ENCODE data around the gene PAPSS2. TPM values are rescaled to one million over a fixed set of nuclear protein-coding genes. Genes with fewer than 3 reads are reported as not detected.
A peak's percentile ranks its signal among the peaks of the same experiment; 100 is the strongest.

PAPSS2 gene
- total and polyA plus RNA-seq, 5 donors from 2014 or later: 0.07 to 0.14 (median 0.08) TPM; not detected in 2

DNA sequence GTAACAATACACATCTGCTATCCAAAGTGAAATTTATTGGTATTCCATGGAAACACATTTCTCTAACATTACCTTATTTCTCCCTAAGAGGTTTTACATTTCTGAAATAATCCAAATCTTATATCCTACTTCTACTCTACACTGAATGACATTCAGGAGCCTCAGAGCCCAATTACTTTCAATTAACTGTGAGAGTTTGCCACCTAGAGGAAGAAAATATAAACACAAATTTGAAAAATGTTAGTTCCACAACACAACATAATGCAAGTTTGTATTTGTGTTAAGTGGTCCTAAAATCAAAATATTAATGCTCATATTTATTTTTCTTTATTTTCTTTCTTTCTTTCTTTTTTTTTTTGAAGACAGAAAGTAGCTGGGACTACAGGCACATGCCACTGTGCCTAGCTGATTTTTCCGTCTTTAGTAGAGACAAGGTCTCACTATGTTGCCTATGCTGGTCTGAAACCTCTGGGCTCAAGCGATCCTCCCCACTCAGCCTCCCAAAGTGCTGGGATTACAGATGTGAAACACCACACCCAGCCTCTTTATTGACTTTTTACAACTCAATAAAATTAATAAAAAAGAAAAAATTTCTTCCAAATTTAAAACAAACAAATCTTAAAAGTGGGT, 112.3 kb downstream of the PAPSS2 start:
- Histone ChIP-seq H3K36me3 (ENCODE audit: control insufficient read depth, insufficient read depth, low read length) (peaks cover 52% of the 10 kb centered on the region), H3K4me1 (ENCODE audit: control insufficient read depth, insufficient read depth, low read length, poor library complexity, severe bottlenecking) (no peaks in the 10 kb centered on the region), H3K9me3 (ENCODE audit: control insufficient read depth in 2 of 2, low read length in 2 of 2) (no peaks in the 10 kb centered on the region), H3K4me3 (ENCODE audit: low read depth, low read length) (no peak overlapping the region), H3K27ac (ENCODE audit: insufficient read depth, low read length, poor library complexity, severe bottlenecking) (no peak overlapping the region), H3K27me3 (ENCODE audit: control insufficient read depth, insufficient read depth, low read length) (no peaks in the 10 kb centered on the region)
- Mint-ChIP-seq H3K4me1 (peaks cover 6 to 14% (median 6%) of the 10 kb centered on the region in 4 donors), H3K27ac (no peak overlapping the region), H3K4me3 (no peak overlapping the region), H3K9me3 (no peaks in the 10 kb centered on the region), H3K27me3 (no peaks in the 10 kb centered on the region), H3K36me3 (peaks cover 35% of the 10 kb centered on the region)
- ATAC-seq (ENCODE audit: low read depth in 2 of 2) (no peak), DNase-seq (peak in 2 of 3 donors; percentile 8 to 43)

DNA sequence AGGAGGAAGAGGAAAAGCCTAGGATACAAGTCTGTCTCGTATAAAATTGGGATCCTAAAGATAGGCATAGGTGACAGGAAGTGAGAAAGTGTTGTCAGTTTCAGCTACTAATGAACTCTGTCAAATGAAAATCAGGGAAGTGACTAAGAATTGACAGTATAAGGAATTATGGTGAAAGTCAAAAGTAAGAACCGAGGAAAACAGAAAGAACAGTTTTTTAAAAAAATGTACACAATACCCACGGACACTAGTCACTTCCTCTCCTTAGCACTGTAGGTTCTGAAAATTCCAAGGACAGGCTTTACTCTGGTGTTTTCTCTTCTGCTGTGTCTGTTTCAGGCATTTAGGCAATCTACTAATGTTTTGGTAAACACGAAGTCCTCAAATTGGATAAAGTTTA, 116.1 kb downstream of the PAPSS2 start:
- Histone ChIP-seq H3K36me3 (ENCODE audit: control insufficient read depth, insufficient read depth, low read length) (peaks cover 50% of the 10 kb centered on the region), H3K4me1 (ENCODE audit: control insufficient read depth, insufficient read depth, low read length, poor library complexity, severe bottlenecking) (no peaks in the 10 kb centered on the region), H3K27ac (ENCODE audit: insufficient read depth, low read length, poor library complexity, severe bottlenecking) (no peak overlapping the region), H3K9me3 (ENCODE audit: control insufficient read depth in 2 of 2, low read length in 2 of 2) (no peaks in the 10 kb centered on the region), H3K4me3 (ENCODE audit: low read depth, low read length) (no peak overlapping the region), H3K27me3 (ENCODE audit: control insufficient read depth, insufficient read depth, low read length) (no peaks in the 10 kb centered on the region)
- no peak for ATAC-seq (ENCODE audit: low read depth in 2 of 2)
- H3K4me3 Mint-ChIP-seq: no peak overlapping the region
- H3K27me3 Mint-ChIP-seq: no peaks in the 10 kb centered on the region
- peaks cover 9 to 14% (median 12%) of the 10 kb centered on the region in 4 donors for H3K4me1 Mint-ChIP-seq
- peak overlapping the region in 1 of 3 donors; percentile 5 for H3K27ac Mint-ChIP-seq
- peaks cover 16% of the 10 kb centered on the region for H3K36me3 Mint-ChIP-seq
- no peak for DNase-seq
- no peaks in the 10 kb centered on the region for H3K9me3 Mint-ChIP-seq

DNA sequence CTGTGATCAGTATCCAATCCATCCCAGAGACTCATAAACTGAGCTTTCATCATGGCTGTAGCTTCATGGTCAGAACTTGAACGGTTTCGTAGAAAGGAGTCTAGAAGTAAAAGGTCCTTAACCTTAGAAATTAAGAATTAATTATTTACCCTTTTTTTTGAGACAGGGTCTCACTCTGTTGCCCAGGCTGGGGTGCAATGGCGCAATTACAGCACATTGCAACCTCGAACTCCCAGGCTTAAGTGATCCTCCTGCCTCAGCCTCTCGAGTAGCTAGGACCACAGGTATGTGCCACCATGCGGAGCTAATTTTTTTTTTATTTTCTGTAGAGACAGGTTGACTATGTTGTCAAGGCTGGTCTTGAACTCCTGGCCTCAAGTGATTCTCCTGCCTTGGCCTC, 116.7 kb downstream of the PAPSS2 start:
- Histone ChIP-seq H3K27me3 (ENCODE audit: control insufficient read depth, insufficient read depth, low read length) (no peaks in the 10 kb centered on the region), H3K36me3 (ENCODE audit: control insufficient read depth, insufficient read depth, low read length) (peaks cover 51% of the 10 kb centered on the region), H3K4me3 (ENCODE audit: low read depth, low read length) (no peak overlapping the region), H3K9me3 (ENCODE audit: control insufficient read depth in 2 of 2, low read length in 2 of 2) (no peaks in the 10 kb centered on the region), H3K27ac (ENCODE audit: insufficient read depth, low read length, poor library complexity, severe bottlenecking) (no peak overlapping the region), H3K4me1 (ENCODE audit: control insufficient read depth, insufficient read depth, low read length, poor library complexity, severe bottlenecking) (peaks cover 3% of the 10 kb centered on the region)
- DNase-seq (no peak), ATAC-seq (ENCODE audit: low read depth in 2 of 2) (no peak)
- Mint-ChIP-seq H3K27ac (no peak overlapping the region), H3K4me3 (no peak overlapping the region), H3K9me3 (no peaks in the 10 kb centered on the region), H3K36me3 (peaks cover 22% of the 10 kb centered on the region), H3K4me1 (peaks cover 11 to 16% (median 12%) of the 10 kb centered on the region in 4 donors), H3K27me3 (no peaks in the 10 kb centered on the region)

DNA sequence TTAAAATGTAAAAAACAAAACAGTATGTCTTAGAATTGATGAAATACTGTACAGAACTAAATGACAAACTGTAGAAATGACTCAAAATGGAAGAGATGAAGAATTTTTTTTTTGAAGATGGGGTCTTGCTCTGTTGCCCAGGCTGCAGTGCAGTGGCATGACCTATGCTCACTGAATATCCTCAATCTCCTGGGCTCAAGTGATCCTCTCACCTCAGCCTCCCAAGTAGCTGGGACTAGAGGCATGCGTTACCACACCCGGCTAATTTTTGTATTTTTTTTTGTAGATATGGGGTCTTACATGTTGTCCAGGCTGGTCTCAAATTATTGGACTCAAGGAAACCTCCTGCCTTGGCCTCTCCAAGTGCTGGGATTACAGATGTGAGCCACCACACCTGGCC, 121.9 kb downstream of the PAPSS2 start:
- H3K27me3 Mint-ChIP-seq: no peaks in the 10 kb centered on the region
- no peak for ATAC-seq (ENCODE audit: low read depth in 2 of 2)
- no peak for DNase-seq

DNA sequence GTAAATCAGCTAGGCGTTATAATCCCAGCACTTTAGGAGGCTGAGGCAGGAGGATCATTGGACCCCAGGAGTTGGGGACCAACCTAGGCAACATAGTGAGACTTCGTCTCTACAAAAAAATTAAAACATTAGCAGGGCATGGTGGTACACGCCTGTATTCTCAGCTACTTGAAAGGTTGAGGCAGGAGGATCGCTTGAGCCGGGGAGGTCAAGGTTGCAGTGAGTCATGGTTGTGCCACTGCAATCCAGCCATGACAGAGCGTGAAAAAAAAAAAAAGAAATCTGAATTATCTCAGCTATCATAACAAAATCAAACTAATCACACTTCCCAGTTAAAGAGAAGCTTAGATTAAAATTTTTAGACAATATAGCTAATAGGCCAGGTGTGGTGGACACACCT, 123.0 kb downstream of the PAPSS2 start:
- H3K36me3 Mint-ChIP-seq: peaks cover 35% of the 10 kb centered on the region

More for the DNA sequence above, 121.9 kb downstream of the PAPSS2 start:
- Mint-ChIP-seq H3K4me3 (no peak overlapping the region), H3K9me3 (no peaks in the 10 kb centered on the region), H3K36me3 (peaks cover 40% of the 10 kb centered on the region), H3K27ac (no peak overlapping the region), H3K4me1 (peaks cover 6 to 36% (median 24%) of the 10 kb centered on the region in 4 donors)
- Histone ChIP-seq H3K27ac (ENCODE audit: insufficient read depth, low read length, poor library complexity, severe bottlenecking) (no peak overlapping the region), H3K9me3 (ENCODE audit: control insufficient read depth in 2 of 2, low read length in 2 of 2) (no peaks in the 10 kb centered on the region), H3K36me3 (ENCODE audit: control insufficient read depth, insufficient read depth, low read length) (peaks cover 55% of the 10 kb centered on the region), H3K27me3 (ENCODE audit: control insufficient read depth, insufficient read depth, low read length) (no peaks in the 10 kb centered on the region), H3K4me3 (ENCODE audit: low read depth, low read length) (no peak overlapping the region), H3K4me1 (ENCODE audit: control insufficient read depth, insufficient read depth, low read length, poor library complexity, severe bottlenecking) (peaks cover 3% of the 10 kb centered on the region)

DNA sequence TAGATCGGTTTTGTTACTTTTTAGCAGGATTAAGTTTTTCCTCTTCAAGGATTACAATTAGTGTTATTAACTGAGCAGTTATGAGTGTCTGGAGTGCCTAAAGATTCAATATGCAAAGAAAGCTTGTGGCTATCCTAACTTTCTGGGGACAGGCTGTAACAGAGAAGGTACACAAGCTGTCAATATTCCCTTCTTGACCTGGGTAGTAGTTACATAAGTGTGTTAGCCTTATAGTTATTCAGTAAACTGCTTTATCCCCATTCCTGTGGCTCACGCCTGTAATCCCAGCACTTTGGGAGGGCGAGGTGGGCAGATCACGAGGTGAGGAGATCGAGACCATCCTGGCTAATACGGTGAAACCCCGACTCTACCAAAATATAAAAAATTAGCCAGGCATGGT, 126.7 kb downstream of the PAPSS2 start:
- Mint-ChIP-seq H3K27ac (no peak overlapping the region), H3K9me3 (no peaks in the 10 kb centered on the region), H3K36me3 (peaks cover 40% of the 10 kb centered on the region), H3K4me3 (no peak overlapping the region), H3K27me3 (no peaks in the 10 kb centered on the region), H3K4me1 (peaks cover 0 to 37% (median 24%) of the 10 kb centered on the region in 4 donors)
- DNase-seq (no peak), ATAC-seq (ENCODE audit: low read depth in 2 of 2) (no peak)
- Histone ChIP-seq H3K36me3 (ENCODE audit: control insufficient read depth, insufficient read depth, low read length) (peaks cover 52% of the 10 kb centered on the region), H3K4me1 (ENCODE audit: control insufficient read depth, insufficient read depth, low read length, poor library complexity, severe bottlenecking) (no peaks in the 10 kb centered on the region), H3K9me3 (ENCODE audit: control insufficient read depth in 2 of 2, low read length in 2 of 2) (no peaks in the 10 kb centered on the region), H3K27me3 (ENCODE audit: control insufficient read depth, insufficient read depth, low read length) (no peaks in the 10 kb centered on the region), H3K27ac (ENCODE audit: insufficient read depth, low read length, poor library complexity, severe bottlenecking) (no peak overlapping the region), H3K4me3 (ENCODE audit: low read depth, low read length) (no peak overlapping the region)

More for the DNA sequence above, 123.0 kb downstream of the PAPSS2 start:
- H3K27me3 Mint-ChIP-seq: no peaks in the 10 kb centered on the region
- H3K4me3 ChIP-seq (ENCODE audit: low read depth, low read length): no peak overlapping the region
- ATAC-seq (ENCODE audit: low read depth in 2 of 2) (no peak), DNase-seq (no peak)
- H3K4me1 ChIP-seq (ENCODE audit: control insufficient read depth, insufficient read depth, low read length, poor library complexity, severe bottlenecking): peaks cover 3% of the 10 kb centered on the region
- no peaks in the 10 kb centered on the region for H3K9me3 ChIP-seq (ENCODE audit: control insufficient read depth in 2 of 2, low read length in 2 of 2)
- no peak overlapping the region for H3K27ac ChIP-seq (ENCODE audit: insufficient read depth, low read length, poor library complexity, severe bottlenecking)
- peaks cover 6 to 37% (median 24%) of the 10 kb centered on the region in 4 donors for H3K4me1 Mint-ChIP-seq
- no peak overlapping the region for H3K27ac Mint-ChIP-seq
- H3K27me3 ChIP-seq (ENCODE audit: control insufficient read depth, insufficient read depth, low read length): no peaks in the 10 kb centered on the region
- H3K36me3 ChIP-seq (ENCODE audit: control insufficient read depth, insufficient read depth, low read length): peaks cover 55% of the 10 kb centered on the region
- H3K4me3 Mint-ChIP-seq: no peak overlapping the region
- H3K9me3 Mint-ChIP-seq: no peaks in the 10 kb centered on the region

DNA sequence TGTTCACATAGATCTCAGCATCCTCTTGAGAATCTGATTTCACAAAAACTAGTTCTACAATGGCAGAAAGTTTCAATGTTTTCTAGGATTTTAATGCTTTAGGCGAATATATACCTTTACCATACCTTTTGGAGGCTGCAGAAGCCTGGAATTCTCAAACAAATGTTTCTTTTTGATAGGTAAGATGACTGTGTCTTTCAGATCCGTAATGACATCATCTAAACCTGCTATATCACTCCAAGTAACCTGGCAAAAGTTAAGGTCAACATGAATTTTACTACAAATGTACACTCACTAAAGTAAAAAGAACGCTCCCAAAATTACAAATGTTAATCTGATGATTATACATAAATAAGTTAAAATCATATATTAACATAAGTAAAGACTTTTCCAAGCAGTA, 130.5 kb downstream of the PAPSS2 start:
- Mint-ChIP-seq H3K27me3 (no peaks in the 10 kb centered on the region), H3K4me1 (peaks cover 24 to 44% (median 30%) of the 10 kb centered on the region in 4 donors), H3K4me3 (no peak overlapping the region), H3K9me3 (no peaks in the 10 kb centered on the region), H3K36me3 (peaks cover 33% of the 10 kb centered on the region), H3K27ac (no peak overlapping the region)
- Histone ChIP-seq H3K27me3 (ENCODE audit: control insufficient read depth, insufficient read depth, low read length) (no peaks in the 10 kb centered on the region), H3K9me3 (ENCODE audit: control insufficient read depth in 2 of 2, low read length in 2 of 2) (no peaks in the 10 kb centered on the region), H3K4me1 (ENCODE audit: control insufficient read depth, insufficient read depth, low read length, poor library complexity, severe bottlenecking) (peaks cover 4% of the 10 kb centered on the region), H3K27ac (ENCODE audit: insufficient read depth, low read length, poor library complexity, severe bottlenecking) (no peak overlapping the region), H3K4me3 (ENCODE audit: low read depth, low read length) (no peak overlapping the region), H3K36me3 (ENCODE audit: control insufficient read depth, insufficient read depth, low read length) (peaks cover 44% of the 10 kb centered on the region)
- no peak for DNase-seq
- no peak for ATAC-seq (ENCODE audit: low read depth in 2 of 2)

DNA sequence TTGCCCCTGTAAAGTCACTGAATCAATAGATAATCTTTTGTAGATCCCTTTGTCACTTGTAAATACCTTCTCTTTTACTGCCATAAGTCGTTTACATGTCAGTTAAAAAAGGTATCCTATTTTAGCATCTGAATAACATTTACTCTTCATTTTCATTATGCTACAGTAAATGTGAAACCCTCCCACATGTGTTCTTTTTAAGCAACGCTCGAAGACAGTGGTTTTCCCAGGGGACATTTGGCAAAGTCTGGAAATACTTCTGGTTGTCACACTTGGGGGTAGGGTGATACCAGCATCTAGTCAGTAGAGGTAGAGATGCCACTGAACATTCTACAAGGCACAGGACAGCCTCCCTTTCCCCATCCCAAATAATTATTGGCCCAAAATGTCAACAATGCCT, 134.6 kb downstream of the PAPSS2 start:
- Histone ChIP-seq H3K4me3 (ENCODE audit: low read depth, low read length) (no peak overlapping the region), H3K27ac (ENCODE audit: insufficient read depth, low read length, poor library complexity, severe bottlenecking) (no peak overlapping the region), H3K36me3 (ENCODE audit: control insufficient read depth, insufficient read depth, low read length) (peaks cover 29% of the 10 kb centered on the region), H3K27me3 (ENCODE audit: control insufficient read depth, insufficient read depth, low read length) (no peaks in the 10 kb centered on the region), H3K4me1 (ENCODE audit: control insufficient read depth, insufficient read depth, low read length, poor library complexity, severe bottlenecking) (peaks cover 7% of the 10 kb centered on the region), H3K9me3 (ENCODE audit: control insufficient read depth in 2 of 2, low read length in 2 of 2) (no peaks in the 10 kb centered on the region)
- Mint-ChIP-seq H3K4me3 (peak overlapping the region in 1 of 4 donors; percentile 6), H3K27ac (peak overlapping the region; percentile 10 to 77 (median 63)), H3K27me3 (no peaks in the 10 kb centered on the region), H3K4me1 (peaks cover 31 to 72% (median 50%) of the 10 kb centered on the region in 4 donors), H3K9me3 (no peaks in the 10 kb centered on the region), H3K36me3 (peaks cover 34% of the 10 kb centered on the region)
- ATAC-seq (ENCODE audit: low read depth in 2 of 2): no peak
- no peak for DNase-seq

Data from CD4-positive, CD25-positive, alpha-beta regulatory T cell (primary cell).